GM19372 (cell line): ENCODE data around the gene ARHGAP1.

Experiments
- ATAC-seq: cut with Tn5 transposase; IDR thresholded peaks from one replicate; pipeline ENCODE4 v1.9.1; 2021; ENCODE audit warnings: mild to moderate bottlenecking, low read depth, moderate library complexity; ENCODE audit not compliant: unreplicated experiment

The ARHGAP1 gene

GRCh38 chr11:46695345-46696211, 4.8 kb downstream of the ARHGAP1 start:
- no peak for ATAC-seq

- no peak for ATAC-seq
Measured at GRCh38 chr11:46694607-46695006, 5.8 kb downstream of the ARHGAP1 start.

GRCh38 chr11:46694072-46694471, 6.3 kb downstream of the ARHGAP1 start:
- ATAC-seq, result no peak

GRCh38 chr11:46693597-46694012, 6.8 kb downstream of the ARHGAP1 start:
- ATAC-seq, result no peak

GRCh38 chr11:46692450-46692849, 8.0 kb downstream of the ARHGAP1 start:
- no peak for ATAC-seq

- no peak for ATAC-seq
Measured at GRCh38 chr11:46690702-46691101, 9.7 kb downstream of the ARHGAP1 start.

GRCh38 chr11:46686886-46687795, 13.3 kb downstream of the ARHGAP1 start:
- no peak for ATAC-seq

- ATAC-seq, result no peak
Measured at GRCh38 chr11:46684367-46684766, 16.1 kb downstream of the ARHGAP1 start.

- ATAC-seq, result no peak
Measured at GRCh38 chr11:46682773-46683752, 17.4 kb downstream of the ARHGAP1 start.

- ATAC-seq, result no peak
Measured at GRCh38 chr11:46681814-46682213, 18.6 kb downstream of the ARHGAP1 start.

- no peak for ATAC-seq
Measured at GRCh38 chr11:46680815-46681214, 19.6 kb downstream of the ARHGAP1 start.

- no peak for ATAC-seq
Measured at GRCh38 chr11:46680164-46680760, 20.2 kb downstream of the ARHGAP1 start.

- ATAC-seq, result no peak
Measured at GRCh38 chr11:46679241-46680163, 20.9 kb downstream of the ARHGAP1 start.

- no peak for ATAC-seq
Measured at GRCh38 chr11:46678741-46679130, 21.7 kb downstream of the ARHGAP1 start.

- ATAC-seq, result no peak
Measured at GRCh38 chr11:46677991-46678740, 22.3 kb downstream of the ARHGAP1 start.

GRCh38 chr11:46677169-46677568, 23.2 kb downstream of the ARHGAP1 start:
- ATAC-seq, result no peak

GRCh38 chr11:46676436-46677158, 23.8 kb downstream of the ARHGAP1 start:
- no peak for ATAC-seq
